Activated CD8-positive, alpha-beta memory T cell treated with anti-CD3 and anti-CD28 coated beads for 24 hours (primary cell): ENCODE measurements around the gene SPAG6.
A peak's percentile ranks its signal among the peaks of the same experiment; 100 is the strongest.

ENCODE experiments used
- DNase-seq: peaks from one replicate; pipeline ENCODE4 v3.0.0-alpha.2; 2020

Gene SPAG6

GRCh38 chr10:22322641-22323160, 22.6 kb upstream of the SPAG6 start:
- DNase-seq, result no peak

- no peak for DNase-seq
Measured at GRCh38 chr10:22323538-22324305, 21.6 kb upstream of the SPAG6 start.

GRCh38 chr10:22324413-22324812, 20.9 kb upstream of the SPAG6 start:
- DNase-seq, result no peak

- DNase-seq, result no peak
Measured at GRCh38 chr10:22324893-22325271, 20.4 kb upstream of the SPAG6 start.

GRCh38 chr10:22325272-22326144, 19.8 kb upstream of the SPAG6 start:
- DNase-seq, result peak; percentile 80

- no peak for DNase-seq
Measured at GRCh38 chr10:22326145-22326702, 19.1 kb upstream of the SPAG6 start.

- DNase-seq, result no peak
Measured at GRCh38 chr10:22329150-22329549, 16.1 kb upstream of the SPAG6 start.

- DNase-seq, result no peak
Measured at GRCh38 chr10:22332116-22332692, 13.1 kb upstream of the SPAG6 start.

- DNase-seq, result no peak
Measured at GRCh38 chr10:22333167-22333974, 11.9 kb upstream of the SPAG6 start.

- no peak for DNase-seq
Measured at GRCh38 chr10:22333975-22334282, 11.4 kb upstream of the SPAG6 start.

- DNase-seq, result no peak
Measured at GRCh38 chr10:22334414-22335172, 10.7 kb upstream of the SPAG6 start.

GRCh38 chr10:22335173-22335933, 9.9 kb upstream of the SPAG6 start:
- DNase-seq, result peak; percentile 83

GRCh38 chr10:22338185-22338900, 7.0 kb upstream of the SPAG6 start:
- no peak for DNase-seq

- no peak for DNase-seq
Measured at GRCh38 chr10:22338931-22339330, 6.4 kb upstream of the SPAG6 start.

- DNase-seq, result no peak
Measured at GRCh38 chr10:22339761-22340328, 5.5 kb upstream of the SPAG6 start.

GRCh38 chr10:22340329-22341189, 4.7 kb upstream of the SPAG6 start:
- peak; percentile 87 for DNase-seq

- DNase-seq, result no peak
Measured at GRCh38 chr10:22341190-22341925, 3.9 kb upstream of the SPAG6 start.

GRCh38 chr10:22341926-22342196, 3.4 kb upstream of the SPAG6 start:
- DNase-seq, result no peak
